Endothelial cell of umbilical vein (primary cell): Measurements from ENCODE around the gene NPFFR1. TPM values are rescaled to one million over a fixed set of nuclear protein-coding genes. Genes with fewer than 3 reads are reported as not detected.

Experiments used
- BruUV-seq: library from RNA; stranded (reverse); fragments of 400-500 nt; replicated peaks from 2 replicates; lab custom pipeline; 2021; lab: Mats Ljungman, UMichigan
- CTCF ChIA-PET: fragments of 300-600, 350-600 bp; sonication (Branson Sonifier 250); formaldehyde crosslinking; loops from one replicate; lab custom pipeline; 2021; ENCODE audit warnings: antibody characterized with exemption, inconsistent platforms; lab: Charles Lee
- POLR2A ChIA-PET: fragments of 300-600, 350-600 bp; sonication (Branson Sonifier 250); formaldehyde crosslinking; loops from one replicate; lab custom pipeline; 2021; ENCODE audit warnings: antibody characterized with exemption, inconsistent platforms; lab: Charles Lee
- DNase-seq: peaks from one replicate; pipeline ENCODE4 v3.0.0-alpha.2; 2011; ENCODE audit warnings: low read depth, low spot score
- FAIRE-seq: peaks from 2 replicates; lab custom pipeline; 2011; peaks lifted over from hg19 to GRCh38; lab: Jason Lieb, UNC
- H2AFZ ChIP-seq: 2 replicates; pipeline ENCODE4 v1.6.0; 2012; ENCODE audit warnings: low read depth, low read length, control low read depth, inconsistent platforms
- H3K27ac ChIP-seq: 2 replicates; pipeline ENCODE4 v1.5.1; 2011; ENCODE audit warnings: low read depth, mild to moderate bottlenecking, control low read depth, low read length, moderate library complexity; ENCODE audit not compliant: insufficient read depth
- H3K27me3 ChIP-seq, 2 experiments: 2 replicates each; pipeline versions ENCODE4 v1.6.0 to v1.6.1; 2011; ENCODE audit warnings: low read length in 2 of 2, mixed read lengths in 1 of 2; ENCODE audit not compliant: control insufficient read depth in 2 of 2, insufficient read depth in 2 of 2
- H3K36me3 ChIP-seq, 2 experiments: 2 replicates in 1 of 2; 3 replicates in 1 of 2; pipeline ENCODE4 v1.5.1; 2011; ENCODE audit warnings: low read length in 2 of 2, mild to moderate bottlenecking in 1 of 2, moderate library complexity in 1 of 2; ENCODE audit not compliant: control insufficient read depth in 2 of 2, insufficient read depth in 2 of 2; ENCODE audit errors: extremely low read depth in 1 of 2
- H3K4me1 ChIP-seq: 3 replicates; pipeline ENCODE4 v1.5.1; 2011; ENCODE audit warnings: mild to moderate bottlenecking, low read length; ENCODE audit not compliant: control insufficient read depth, insufficient read depth; ENCODE audit errors: extremely low read depth
- H3K4me2 ChIP-seq: 2 replicates; pipeline ENCODE4 v1.6.1; 2011; ENCODE audit warnings: low read length, control low read depth, mixed read lengths; ENCODE audit not compliant: insufficient read depth
- H3K4me3 ChIP-seq, 3 experiments: fragments of 200-600 bp in 1 of 3; sonication (generic), shearing (Covaris generic) in 1 of 3; replicated peaks in 1 of 3; 2 replicates each; pipeline ENCODE4 v1.5.1; 2011 to 2016; ENCODE audit warnings: control low read depth in 3 of 3, low read length in 3 of 3, mild to moderate bottlenecking in 2 of 3, inconsistent platforms in 1 of 3, low read depth in 1 of 3, moderate library complexity in 1 of 3; ENCODE audit not compliant: insufficient read depth in 1 of 3
- H3K79me2 ChIP-seq: 2 replicates; pipeline ENCODE4 v1.6.0; 2012; ENCODE audit warnings: low read length, inconsistent platforms; ENCODE audit not compliant: control insufficient read depth, insufficient read depth
- H3K9ac ChIP-seq: replicated peaks from 2 replicates; pipeline ENCODE3; 2011; ENCODE audit warnings: low read length, control low read depth; ENCODE audit not compliant: insufficient read depth; ENCODE audit errors: extremely low read depth
- H3K9me1 ChIP-seq: replicated peaks from 3 replicates; pipeline ENCODE4 v1.6.0; 2011; ENCODE audit warnings: mild to moderate bottlenecking, low read length; ENCODE audit not compliant: control insufficient read depth, insufficient read depth; ENCODE audit errors: extremely low read depth
- H3K9me3 ChIP-seq: replicated peaks from 2 replicates; pipeline ENCODE4 v1.5.1; 2012; ENCODE audit warnings: low read length, inconsistent platforms; ENCODE audit not compliant: control insufficient read depth, insufficient read depth
- H4K20me1 ChIP-seq: replicated peaks from 2 replicates; pipeline ENCODE3; 2011; ENCODE audit warnings: mild to moderate bottlenecking, low read length; ENCODE audit not compliant: control insufficient read depth, insufficient read depth; ENCODE audit errors: extremely low read depth
- CTCF ChIP-seq, 2 donors: IDR thresholded peaks; 1 replicate in 1 of 2; 2 replicates in 1 of 2; pipeline ENCODE4 v1.5.1; 2011; ENCODE audit warnings: low read length in 2 of 2, mild to moderate bottlenecking in 2 of 2, moderate library complexity in 2 of 2, control low read depth in 1 of 2, inconsistent platforms in 1 of 2, low read depth in 1 of 2; ENCODE audit not compliant: insufficient read depth in 1 of 2; ENCODE audit errors: extremely low read depth in 1 of 2
- EZH2 ChIP-seq: IDR thresholded peaks from 2 replicates; pipeline ENCODE4 v1.6.1; 2012; ENCODE audit warnings: borderline replicate concordance, low read depth, mild to moderate bottlenecking, moderate library complexity, low read length, inconsistent platforms; ENCODE audit not compliant: severe bottlenecking
- FOS ChIP-seq: IDR thresholded peaks from 2 replicates; pipeline ENCODE4 v1.6.1; 2011; ENCODE audit warnings: mild to moderate bottlenecking, low read length, moderate library complexity, borderline replicate concordance; ENCODE audit not compliant: insufficient read depth
- GATA2 ChIP-seq: IDR thresholded peaks from 2 replicates; pipeline ENCODE4 v1.7.0; 2011; ENCODE audit warnings: low read depth, mild to moderate bottlenecking, moderate library complexity, mixed read lengths, low read length; ENCODE audit not compliant: insufficient read length, insufficient read depth
- JUN ChIP-seq: IDR thresholded peaks from 2 replicates; pipeline ENCODE4 v1.6.1; 2011; ENCODE audit warnings: borderline replicate concordance, low read depth; ENCODE audit not compliant: insufficient read length, insufficient read depth
- MAX ChIP-seq: IDR thresholded peaks from 2 replicates; pipeline ENCODE4 v1.6.1; 2011; ENCODE audit not compliant: insufficient read depth, insufficient read length
- MYC ChIP-seq: IDR thresholded peaks from one replicate; pipeline ENCODE4 v1.6.1; 2011; ENCODE audit warnings: mild to moderate bottlenecking, low read depth, low read length
- POLR2A ChIP-seq: IDR thresholded peaks from 2 replicates; pipeline ENCODE4 v1.6.1; 2012; ENCODE audit warnings: low read depth, mild to moderate bottlenecking, control low read depth, low read length
- POLR2AphosphoS5 ChIP-seq: IDR thresholded peaks from 2 replicates; pipeline ENCODE4 v1.6.1; 2012; ENCODE audit warnings: low read depth, mild to moderate bottlenecking, control low read depth, low read length, moderate library complexity; ENCODE audit not compliant: insufficient read depth
- dilution Hi-C: fragments of 300-500 bp; cut with MboI; formaldehyde crosslinking; loops from one replicate; pipeline ENCODE4 v1.15.0; 2019; ENCODE audit warnings: low sequenced_read_pairs; ENCODE audit not compliant: extremely low pct_ligation_motif_present
- intact Hi-C: fragments of 100-400 bp; cut with micrococcal nuclease; formaldehyde crosslinking; loops from one replicate; pipeline ENCODE4 v1.10.0; 2022
- polyA plus RNA-seq, 4 experiments: library from polyadenylated mRNA; depleted of rRNA in 3 of 4; stranded (reverse) in 3 of 4; unstranded in 1 of 4; fragments of >200 nt; gene quantifications; 2 replicates each; pipeline versions ENCODE4 v1.2.1 to v1.2.3, GENCODE V29; 2011 to 2012; ENCODE audit warnings: missing spikeins in 1 of 4
- total RNA-seq: library from RNA; stranded (reverse); gene quantifications from 2 replicates; pipeline ENCODE4 v1.2.3, GENCODE V29; 2021

The NPFFR1 gene
- total and polyA plus RNA-seq, 2 donors (not counting 3 experiments of a cell fraction or from before 2014, with no cell fraction given), result not detected

GRCh38 chr10:70269741-70270140, 14.1 kb downstream of the NPFFR1 start:
- Histone ChIP-seq H3K79me2 (no peaks in the 10 kb centered on the region), H3K27ac (no peak overlapping the region), H3K27me3 (peaks cover 5 to 12% of the 10 kb centered on the region in 2 experiments), H3K9ac (no peak overlapping the region), H3K4me1 (peaks cover 2% of the 10 kb centered on the region), H3K4me2 (no peak overlapping the region), H2AFZ (no peak overlapping the region), H3K4me3 (no peak overlapping the region), H3K9me3 (no peaks in the 10 kb centered on the region), H3K36me3 (no peaks in the 10 kb centered on the region), H4K20me1 (no peaks in the 10 kb centered on the region), H3K9me1 (no peaks in the 10 kb centered on the region)
- no TSS peak for BruUV-seq
- DNase-seq (no peak), FAIRE-seq (no peak)
- intact Hi-C loops, result no loop called here
- no peak for TF ChIP-seq GATA2
- no peak for TF ChIP-seq MAX
- no peak for TF ChIP-seq FOS
- no peak for TF ChIP-seq EZH2
- no peak for TF ChIP-seq POLR2AphosphoS5
- no peak for TF ChIP-seq JUN
- no peak for TF ChIP-seq POLR2A
- TF ChIP-seq MYC, result no peak
- TF ChIP-seq CTCF (IDR thresholded peaks at IDR 0.05; ENCODE audit: extremely low read depth in 1 of 2, insufficient read depth in 1 of 2, low read depth in 1 of 2, low read length in 2 of 2), result no peak
- ChIA-PET CTCF (interaction anchor here (0.9 to 3.3 kb wide), 3 partner anchors 48 to 95 kb away, joined by 4 to 28 read pairs (median 5); no protein-coding TSS in a partner anchor), POLR2A (no interaction called here)
- dilution Hi-C loops, result no loop called here
